H7 (cell line): ENCODE data around the gene ZNF438. TPM values are rescaled to one million over a fixed set of nuclear protein-coding genes. Genes with fewer than 3 reads are reported as not detected.
"Not testable (repeated sequence)": the region's sequence is repeated elsewhere in the genome, so short reads cannot be mapped to it uniquely, and the experiment has no call there.

Source experiments
- DNase-seq: peaks from one replicate; pipeline ENCODE4 v3.0.0; 2012
- H3K27me3 ChIP-seq: 2 replicates; pipeline ENCODE4 v1.6.0; 2011; ENCODE audit warnings: mild to moderate bottlenecking, low read length; ENCODE audit not compliant: control insufficient read depth, insufficient read depth
- H3K36me3 ChIP-seq: replicated peaks from 2 replicates; pipeline ENCODE4 v1.5.1; 2011; ENCODE audit warnings: low read length; ENCODE audit not compliant: control insufficient read depth, insufficient read depth
- H3K4me3 ChIP-seq: 2 replicates; pipeline ENCODE4 v1.5.1; 2011; ENCODE audit warnings: low read depth, mild to moderate bottlenecking, control low read depth, low read length, moderate library complexity; ENCODE audit not compliant: insufficient read depth
- total RNA-seq: library from RNA; depleted of rRNA; stranded (reverse); fragments of >200 nt; shearing (Covaris generic); gene quantifications from 2 replicates; pipeline ENCODE4 v1.2.3, GENCODE V29; 2014

The ZNF438 gene
- total RNA-seq, 1 experiment from 2014 or later: 2.3 TPM

GRCh38 chr10:30798646-30799185 lies 232.9 kb downstream of the ZNF438 start:
- Histone ChIP-seq H3K36me3 (no peaks in the 10 kb centered on the region), H3K4me3 (no peak overlapping the region), H3K27me3 (no peaks in the 10 kb centered on the region)
- no peak for DNase-seq

GRCh38 chr10:30795024-30795423 lies 236.6 kb downstream of the ZNF438 start:
- H3K4me3 ChIP-seq, DNase-seq, H3K27me3 ChIP-seq, H3K36me3 ChIP-seq: not testable (repeated sequence)
